ENCODE results near the gene LHX2.

Gene LHX2

GRCh38 chr9:124066783-124067577 is 55.4 kb downstream of the LHX2 start:
- DNase-seq (ENCODE audit: low read depth), result no peak

- no peak for DNase-seq (ENCODE audit: low read depth)
Measured at GRCh38 chr9:124068251-124068650, 56.7 kb downstream of the LHX2 start.

GRCh38 chr9:124074746-124075145 is 63.2 kb downstream of the LHX2 start:
- DNase-seq (ENCODE audit: low read depth), result no peak

GRCh38 chr9:124075761-124076160 is 64.2 kb downstream of the LHX2 start:
- no peak for DNase-seq (ENCODE audit: low read depth)

- DNase-seq (ENCODE audit: low read depth), result no peak
Measured at GRCh38 chr9:124077915-124078572, 66.5 kb downstream of the LHX2 start.

- no peak for DNase-seq (ENCODE audit: low read depth)
Measured at GRCh38 chr9:124078641-124079040, 67.1 kb downstream of the LHX2 start.

GRCh38 chr9:124079176-124079925 is 67.8 kb downstream of the LHX2 start:
- no peak for DNase-seq (ENCODE audit: low read depth)

- DNase-seq (ENCODE audit: low read depth), result no peak
Measured at GRCh38 chr9:124082622-124083021, 71.1 kb downstream of the LHX2 start.
